ENCODE measurements around the gene PLXNC1. TPM values are rescaled to one million over a fixed set of nuclear protein-coding genes. Genes with fewer than 3 reads are reported as not detected.

PLXNC1 gene
- total RNA-seq, 1 donor from 2014 or later = 14.2 TPM

- intact Hi-C loops (cut with DNase I) = no loop called here
- no peaks in the 10 kb centered on the region for H3K36me3 ChIP-seq
- no peaks in the 10 kb centered on the region for H3K27me3 ChIP-seq
- TF ChIP-seq CTCF (IDR thresholded peaks at IDR 0.05) (no peak), POLR2A (IDR thresholded peaks at IDR 0.05) (no peak), POLR2AphosphoS5 (IDR thresholded peaks at IDR 0.05; ENCODE audit: insufficient read depth in 1 of 2, low read depth in 1 of 2) (no peak)
- H3K9me3 ChIP-seq = no peaks in the 10 kb centered on the region
- H3K4me1 ChIP-seq = no peaks in the 10 kb centered on the region
- H3K4me3 ChIP-seq = no peak overlapping the region
- no peak for DNase-seq (ENCODE audit: extremely low spot score in 2 of 2)
- H3K27ac ChIP-seq = no peak overlapping the region
These were observed 32.4 kb downstream of the PLXNC1 start for GRCh38 chr12:94180558-94181296.

DNA sequence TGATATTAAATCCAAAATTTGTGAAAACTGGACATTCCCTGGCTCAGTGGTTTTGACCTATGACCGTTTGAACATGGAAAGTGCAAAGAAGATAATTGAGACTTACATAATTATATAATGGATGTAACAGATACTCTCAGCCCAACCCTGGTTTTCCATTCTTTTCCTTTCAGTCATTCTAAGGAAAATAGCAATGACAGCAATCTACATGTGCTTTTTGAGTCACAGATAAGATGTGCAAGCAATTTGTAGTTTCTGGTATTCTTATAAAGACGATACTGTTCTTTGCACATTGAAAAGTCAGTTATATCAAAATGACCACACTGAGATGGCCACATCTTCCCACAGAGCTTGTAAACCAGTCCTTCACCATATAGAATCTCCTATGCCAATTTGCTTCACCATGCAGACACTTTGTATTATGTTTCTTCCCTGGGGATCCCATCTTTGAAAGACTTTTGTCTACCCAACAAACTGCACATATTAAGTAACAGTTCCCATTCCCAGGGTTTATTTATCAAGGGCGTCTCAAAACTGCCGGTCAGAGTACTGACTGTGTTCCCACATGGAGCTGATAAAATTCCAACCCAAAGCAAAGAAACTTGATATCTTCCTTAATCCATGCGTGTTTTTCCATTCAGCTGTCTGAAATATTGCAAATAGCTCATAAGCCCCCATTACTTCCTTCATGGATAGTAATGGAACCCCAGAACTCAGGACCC lies 34.8 kb downstream of the PLXNC1 start:
- TF ChIP-seq POLR2A (IDR thresholded peaks at IDR 0.05) (no peak), POLR2AphosphoS5 (IDR thresholded peaks at IDR 0.05; ENCODE audit: insufficient read depth in 1 of 2, low read depth in 1 of 2) (no peak), CTCF (IDR thresholded peaks at IDR 0.05) (no peak)
- intact Hi-C loops (cut with DNase I) = no loop called here
- no peak for DNase-seq (ENCODE audit: extremely low spot score in 2 of 2)
- Histone ChIP-seq H3K36me3 (no peaks in the 10 kb centered on the region), H3K4me1 (peaks cover 10% of the 10 kb centered on the region), H3K4me3 (no peak overlapping the region), H3K27me3 (no peaks in the 10 kb centered on the region), H3K9me3 (no peaks in the 10 kb centered on the region), H3K27ac (no peak overlapping the region)

GRCh38 chr12:94183708-94184379 lies 35.5 kb downstream of the PLXNC1 start:
- no peak for DNase-seq (ENCODE audit: extremely low spot score in 2 of 2)
- intact Hi-C loops (cut with DNase I) = no loop called here

GRCh38 chr12:94184995-94185719 lies 36.8 kb downstream of the PLXNC1 start:
- no peak for TF ChIP-seq CTCF (IDR thresholded peaks at IDR 0.05)
- no peak for TF ChIP-seq POLR2A (IDR thresholded peaks at IDR 0.05)
- no peak for TF ChIP-seq POLR2AphosphoS5 (IDR thresholded peaks at IDR 0.05; ENCODE audit: insufficient read depth in 1 of 2, low read depth in 1 of 2)
- no peaks in the 10 kb centered on the region for H3K9me3 ChIP-seq
- H3K27ac ChIP-seq = no peak overlapping the region
- H3K36me3 ChIP-seq = no peaks in the 10 kb centered on the region
- no peaks in the 10 kb centered on the region for H3K27me3 ChIP-seq
- intact Hi-C loops (cut with DNase I) = no loop called here
- H3K4me1 ChIP-seq = peaks cover 10% of the 10 kb centered on the region
- no peak overlapping the region for H3K4me3 ChIP-seq
- DNase-seq (ENCODE audit: extremely low spot score in 2 of 2) = no peak

More at GRCh38 chr12:94183708-94184379, 35.5 kb downstream of the PLXNC1 start:
- Histone ChIP-seq H3K27me3 (no peaks in the 10 kb centered on the region), H3K27ac (no peak overlapping the region), H3K9me3 (no peaks in the 10 kb centered on the region), H3K4me3 (no peak overlapping the region), H3K36me3 (no peaks in the 10 kb centered on the region), H3K4me1 (peaks cover 10% of the 10 kb centered on the region)
- TF ChIP-seq POLR2A (IDR thresholded peaks at IDR 0.05) = no peak
- no peak for TF ChIP-seq POLR2AphosphoS5 (IDR thresholded peaks at IDR 0.05; ENCODE audit: insufficient read depth in 1 of 2, low read depth in 1 of 2)
- TF ChIP-seq CTCF (IDR thresholded peaks at IDR 0.05) = no peak
